HG02943 (cell line): Measurements from ENCODE around the gene CCDC6.

ENCODE experiments used
- ATAC-seq: cut with Tn5 transposase; IDR thresholded peaks from one replicate; pipeline ENCODE4 v1.9.1; 2021; ENCODE audit warnings: mild to moderate bottlenecking, low read depth, moderate library complexity; ENCODE audit not compliant: unreplicated experiment

CCDC6 gene

DNA sequence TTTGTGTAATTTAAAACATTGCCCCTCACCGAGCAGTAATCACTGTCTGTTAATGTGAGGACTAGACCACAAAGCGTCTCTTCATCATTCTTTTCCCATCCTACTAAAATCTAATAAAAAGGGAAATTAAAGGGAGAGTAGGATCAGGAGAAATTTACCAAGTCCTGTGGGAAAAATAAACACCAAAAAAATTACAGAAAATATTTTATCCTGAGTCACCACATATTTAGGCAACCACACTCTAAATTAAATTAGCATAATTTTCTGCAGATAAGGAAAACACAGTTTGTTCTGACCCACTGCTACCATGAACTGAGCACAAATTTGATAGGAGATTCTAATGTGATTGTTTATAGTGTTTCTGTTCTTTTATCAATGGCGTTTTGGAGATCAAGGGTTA lies 49.3 kb downstream of the CCDC6 start:
- ATAC-seq = no peak

DNA sequence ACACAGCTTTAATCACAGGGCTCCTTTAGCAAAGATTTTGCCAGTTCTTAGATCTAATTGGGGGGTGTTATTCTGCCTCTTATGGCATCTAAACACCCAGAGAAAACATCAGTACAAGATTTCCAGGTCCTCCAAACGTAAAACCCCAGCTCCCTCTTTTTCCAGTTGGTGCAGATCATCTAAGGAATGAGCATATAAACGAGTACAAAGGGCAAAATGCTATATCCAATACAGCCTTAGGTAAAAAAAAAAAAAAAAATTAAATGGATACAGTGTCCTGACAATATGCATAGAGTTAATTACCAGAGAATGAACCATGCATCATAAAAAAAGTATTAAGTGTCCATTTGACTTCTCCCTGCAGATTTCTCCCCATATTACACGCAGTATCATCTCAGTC lies 50.3 kb downstream of the CCDC6 start:
- no peak for ATAC-seq

DNA sequence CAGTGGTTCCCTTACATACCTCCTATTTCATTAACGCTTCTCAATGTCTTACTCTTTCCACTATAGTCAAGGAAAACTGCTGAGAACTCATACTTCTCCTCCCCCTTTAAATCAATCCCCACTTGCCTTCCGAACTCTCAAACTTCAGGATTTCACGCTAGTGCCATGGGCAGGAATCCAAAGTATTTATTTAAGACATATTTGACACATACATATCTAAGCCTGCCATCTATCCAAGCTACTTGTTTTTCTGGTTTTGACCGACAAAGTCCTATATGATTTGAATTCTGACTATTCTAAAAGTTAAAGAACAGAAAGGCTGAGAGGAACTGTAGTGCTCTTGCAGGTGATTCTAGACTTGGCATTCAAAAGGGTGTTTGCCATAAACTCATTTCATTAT lies 51.8 kb downstream of the CCDC6 start:
- no peak for ATAC-seq

DNA sequence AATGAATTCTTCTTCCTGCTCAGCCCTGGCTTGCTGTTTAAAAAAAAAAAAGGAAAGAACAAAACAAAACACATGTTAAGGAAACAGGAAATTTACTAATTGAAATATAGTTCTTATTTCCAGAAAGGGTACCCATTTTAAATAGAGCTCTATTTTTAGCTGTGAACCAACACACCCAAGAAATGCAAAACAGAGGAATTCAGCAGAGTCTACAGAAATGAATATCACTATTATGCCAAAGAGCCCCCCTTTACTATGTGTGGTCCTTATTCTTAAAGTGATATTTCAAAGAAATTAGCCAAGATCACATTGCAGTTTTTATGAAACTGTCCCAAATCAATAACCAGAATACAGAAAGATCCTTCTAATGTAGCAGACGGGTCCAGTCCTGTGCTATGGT lies 53.7 kb downstream of the CCDC6 start:
- ATAC-seq = no peak

DNA sequence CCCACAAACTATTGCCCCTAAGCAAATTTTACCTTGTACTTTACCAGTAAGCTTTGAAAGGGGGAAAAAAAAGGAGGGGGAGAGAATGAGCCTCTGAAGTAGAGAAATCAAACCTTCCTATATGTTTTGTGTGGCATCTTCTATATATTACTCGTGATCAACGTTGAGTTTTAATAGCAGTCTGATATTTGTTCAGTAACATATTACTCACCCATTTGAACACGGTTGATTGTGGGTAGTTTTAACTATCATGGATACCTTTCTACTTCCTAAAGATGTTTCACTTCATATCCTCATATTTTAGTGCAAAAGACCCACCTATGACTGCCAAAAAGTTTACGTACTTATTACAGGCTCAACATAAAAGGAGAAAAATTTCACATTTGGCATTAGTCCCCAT lies 54.5 kb downstream of the CCDC6 start:
- ATAC-seq = no peak

DNA sequence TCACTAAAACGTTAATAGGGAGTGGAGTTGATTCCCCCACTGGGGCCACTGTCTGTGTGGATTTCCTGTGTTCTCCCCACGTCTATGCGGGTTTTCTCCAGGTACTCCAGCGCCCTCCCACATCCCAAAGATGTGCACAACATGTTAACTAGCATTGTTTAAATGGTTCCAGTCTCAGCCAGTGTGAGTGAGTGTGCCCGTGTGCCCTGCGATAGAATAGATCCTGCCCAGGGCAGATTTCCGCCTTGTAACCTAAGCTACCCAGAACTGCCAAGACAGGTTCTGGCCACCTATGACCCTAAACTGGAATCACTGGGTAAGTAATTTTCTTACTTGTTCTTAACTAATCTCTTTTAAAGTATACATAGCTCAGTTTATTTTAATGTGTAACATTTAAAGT lies 58.5 kb downstream of the CCDC6 start:
- ATAC-seq = no peak

DNA sequence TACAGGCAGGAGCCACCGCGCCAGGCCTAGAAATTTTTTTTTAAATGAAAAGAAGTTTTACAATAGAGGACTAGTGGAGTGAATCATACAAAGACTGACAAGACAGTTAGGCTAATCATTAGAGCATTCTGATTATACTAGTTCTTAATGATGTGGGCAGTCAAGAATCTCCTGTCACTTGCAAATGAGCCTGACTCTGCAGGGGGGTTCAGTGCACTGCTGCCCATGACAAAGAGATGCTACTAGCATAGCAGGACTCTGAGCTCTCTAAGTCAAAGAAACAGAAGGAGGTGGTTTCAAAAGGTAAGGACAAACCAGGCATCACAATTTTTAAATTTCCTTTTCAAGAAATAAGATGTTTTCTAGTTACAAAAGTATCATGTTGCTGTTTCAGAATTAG lies 59.0 kb downstream of the CCDC6 start:
- no peak for ATAC-seq

DNA sequence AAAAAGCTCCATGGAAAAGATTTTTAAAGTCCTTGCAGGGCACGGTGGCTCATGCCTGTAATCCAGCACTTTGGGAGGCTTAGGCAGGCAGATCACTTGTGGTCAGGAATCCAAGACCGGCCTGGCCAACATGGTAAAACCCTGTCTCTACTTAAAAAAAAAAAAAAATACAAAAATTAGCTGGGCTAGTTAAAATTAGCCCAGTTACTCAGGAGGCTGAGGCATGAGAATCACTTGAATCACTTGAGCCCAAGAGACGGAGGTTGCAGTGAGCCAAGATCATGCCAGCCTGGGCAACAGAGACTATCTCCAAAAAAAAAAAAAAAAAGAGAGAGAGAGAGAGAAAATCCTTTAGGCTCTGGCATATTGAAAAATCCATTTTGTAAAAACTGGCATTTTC lies 61.9 kb downstream of the CCDC6 start:
- no peak for ATAC-seq

DNA sequence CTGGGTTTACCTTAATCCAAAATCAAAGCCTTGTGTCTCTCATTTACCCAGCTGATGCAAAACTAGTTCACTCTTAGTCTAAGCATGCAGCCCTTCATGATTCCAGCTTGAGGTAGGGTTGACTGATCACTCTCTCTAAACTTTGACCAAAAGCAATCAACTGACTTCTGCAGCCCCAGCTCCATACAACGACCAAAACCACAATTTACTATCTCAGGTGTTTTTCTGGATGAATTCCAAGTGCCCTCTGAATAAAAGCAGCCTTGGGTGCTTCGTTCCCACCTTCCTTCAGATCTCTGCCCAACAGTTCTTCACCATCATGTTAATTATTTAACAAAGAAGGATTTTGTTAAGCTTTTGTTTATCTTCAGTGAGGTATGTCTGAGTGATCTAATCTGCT lies 62.6 kb downstream of the CCDC6 start:
- ATAC-seq = no peak

DNA sequence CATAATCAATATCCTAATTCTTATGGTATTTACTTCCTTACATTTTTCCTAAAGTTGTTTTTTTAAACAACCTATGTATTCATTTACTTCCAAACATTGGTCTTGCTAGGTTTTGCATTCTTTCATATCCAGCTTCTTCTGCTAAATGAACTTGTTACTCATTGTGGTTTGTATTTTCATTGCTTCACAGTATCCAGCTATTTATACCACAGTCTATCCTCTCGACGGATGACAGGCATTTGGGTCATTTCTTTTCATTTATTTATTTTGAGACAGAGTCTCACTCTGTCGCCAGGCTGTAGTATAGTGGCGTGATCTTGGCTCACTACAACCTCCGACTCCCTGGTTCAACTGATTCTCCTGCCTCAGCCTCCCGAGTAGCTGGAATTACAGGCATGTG lies 66.8 kb downstream of the CCDC6 start:
- no peak for ATAC-seq

DNA sequence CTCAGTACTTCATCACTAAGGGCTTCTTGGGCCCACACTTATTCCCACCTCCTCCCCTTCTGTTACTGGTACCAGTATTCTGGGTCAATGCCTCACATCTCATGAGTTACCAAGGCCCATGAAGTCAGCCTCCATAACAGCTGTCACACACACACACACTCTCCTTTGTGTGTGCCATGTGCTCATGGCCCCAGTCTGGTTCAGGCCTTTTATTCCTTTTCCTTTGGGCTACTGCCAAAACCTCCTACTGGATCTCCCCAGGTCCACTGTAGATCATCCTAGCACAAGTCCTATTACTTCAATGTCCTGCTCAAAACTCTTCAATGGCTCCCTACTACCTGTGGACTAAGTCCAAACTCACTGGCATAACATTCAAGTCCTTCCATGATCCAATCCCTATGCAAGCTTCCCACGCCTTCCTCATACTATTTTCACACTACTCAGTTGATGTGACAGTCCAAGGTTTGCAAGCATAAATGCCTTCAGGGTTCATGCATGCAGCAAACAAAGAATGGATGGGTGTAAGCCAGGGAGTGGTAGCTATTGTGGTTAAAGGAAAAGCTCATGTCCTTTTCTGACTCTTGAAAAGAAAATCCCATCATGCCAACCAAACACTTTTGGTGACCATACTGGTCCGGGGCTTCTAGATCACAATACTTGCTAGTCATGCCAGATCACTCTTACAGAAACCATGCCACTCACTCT lies 68.1 kb downstream of the CCDC6 start:
- ATAC-seq = no peak

DNA sequence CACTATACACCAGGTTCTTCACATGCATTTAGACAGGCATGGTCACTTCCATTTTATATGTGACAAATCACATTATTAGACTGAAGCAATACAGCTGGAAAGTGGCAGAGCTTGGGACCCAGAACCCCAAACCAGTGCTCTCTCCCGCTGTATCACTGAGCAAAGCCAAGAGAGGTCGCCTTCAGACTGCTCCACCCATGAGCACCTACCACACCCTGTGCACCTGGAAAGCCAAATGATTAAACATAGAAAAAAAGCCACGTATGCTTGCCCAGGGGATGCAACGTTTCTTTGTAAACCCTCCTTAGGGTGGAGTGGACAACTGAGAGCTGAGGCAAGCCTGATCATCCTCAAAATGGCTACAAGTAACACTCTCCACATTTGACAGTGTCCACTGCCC lies 72.5 kb downstream of the CCDC6 start:
- no peak for ATAC-seq

DNA sequence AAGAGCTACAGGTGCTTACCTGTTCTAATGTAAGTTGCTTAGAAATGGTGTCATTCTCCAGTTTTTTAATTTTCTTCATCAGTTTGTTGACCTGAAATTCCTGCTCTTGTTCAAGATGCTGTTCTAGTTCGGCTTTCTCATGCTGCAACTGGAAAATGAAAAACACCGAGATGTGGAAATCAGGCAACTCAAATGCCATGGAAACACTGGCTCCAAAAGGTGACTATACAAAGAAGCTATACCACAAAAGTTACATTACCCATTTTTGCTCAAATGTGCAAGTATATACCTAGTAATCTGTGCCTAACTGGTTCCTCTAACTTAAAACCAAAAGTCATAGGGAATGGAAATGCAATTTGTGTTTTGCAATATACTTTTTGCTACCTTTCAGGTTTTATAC lies 73.8 kb downstream of the CCDC6 start:
- no peak for ATAC-seq

DNA sequence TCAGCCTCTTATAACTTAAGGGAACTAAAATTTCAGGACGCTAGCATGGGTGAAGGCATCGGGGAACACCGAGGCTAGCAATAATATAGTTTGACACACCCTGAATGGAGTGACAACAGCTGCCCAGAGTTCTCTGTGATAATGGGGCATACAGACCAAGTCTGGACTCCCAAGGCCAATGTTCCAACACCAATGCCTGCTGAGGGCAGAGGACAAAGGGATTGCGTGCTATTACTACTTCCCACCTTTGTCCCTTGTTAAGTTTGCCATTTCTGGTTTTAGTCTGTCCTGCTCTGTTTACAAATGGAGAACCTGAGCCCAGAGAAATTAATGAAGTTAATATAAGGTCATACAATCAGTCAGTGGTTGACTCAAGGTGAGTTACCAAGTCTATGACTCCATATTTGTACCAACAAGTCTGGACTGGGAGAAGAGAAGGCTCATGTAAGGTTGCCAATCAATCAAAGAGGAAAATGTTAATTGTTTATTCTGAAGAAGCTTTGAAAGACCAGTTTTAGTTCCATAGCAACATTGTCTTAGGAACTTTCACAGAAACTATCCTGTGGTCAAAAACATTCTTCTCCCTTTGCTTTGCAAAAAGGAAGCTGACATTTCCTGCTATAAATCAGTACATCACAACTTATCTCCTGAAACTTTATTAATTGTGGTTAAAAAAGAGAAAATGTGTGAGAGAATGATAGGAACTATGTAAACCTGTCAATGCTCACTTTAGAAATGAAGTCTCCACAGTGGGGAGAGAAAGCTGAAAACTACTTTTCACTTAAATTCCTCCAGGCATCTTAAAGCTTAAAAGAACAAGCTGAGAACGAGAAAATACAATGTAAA lies 74.5 kb downstream of the CCDC6 start:
- ATAC-seq = no peak

DNA sequence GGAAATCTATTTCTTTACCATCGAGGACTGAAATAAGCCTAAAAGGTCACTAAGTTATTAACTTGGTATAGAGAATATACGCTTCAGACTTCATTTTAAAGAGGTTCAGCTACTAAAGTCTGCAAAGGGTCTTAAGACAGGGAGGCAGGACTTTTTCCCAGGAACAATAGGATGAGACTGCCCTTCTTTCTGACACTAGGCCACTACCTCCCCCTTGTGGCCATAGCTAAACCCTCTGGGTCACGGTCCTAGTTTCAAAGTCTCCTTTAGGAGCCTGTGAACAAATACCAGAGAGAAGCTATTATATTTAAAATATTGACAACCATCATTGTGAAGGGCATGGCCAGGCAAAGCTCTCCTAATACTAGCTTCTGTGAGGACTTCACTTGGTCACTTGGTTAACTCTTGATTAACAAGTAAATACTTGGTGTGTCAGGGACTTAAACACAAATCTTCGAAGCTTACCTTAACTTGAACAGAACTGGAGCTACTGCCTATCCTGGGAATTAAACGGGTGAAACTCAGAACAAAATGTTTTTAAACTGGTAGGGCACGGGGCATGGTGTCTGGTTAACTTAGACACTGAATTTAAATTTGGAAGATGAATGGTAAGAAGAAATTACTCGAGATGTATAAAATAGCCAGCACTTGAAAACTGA lies 75.6 kb downstream of the CCDC6 start:
- ATAC-seq = no peak

DNA sequence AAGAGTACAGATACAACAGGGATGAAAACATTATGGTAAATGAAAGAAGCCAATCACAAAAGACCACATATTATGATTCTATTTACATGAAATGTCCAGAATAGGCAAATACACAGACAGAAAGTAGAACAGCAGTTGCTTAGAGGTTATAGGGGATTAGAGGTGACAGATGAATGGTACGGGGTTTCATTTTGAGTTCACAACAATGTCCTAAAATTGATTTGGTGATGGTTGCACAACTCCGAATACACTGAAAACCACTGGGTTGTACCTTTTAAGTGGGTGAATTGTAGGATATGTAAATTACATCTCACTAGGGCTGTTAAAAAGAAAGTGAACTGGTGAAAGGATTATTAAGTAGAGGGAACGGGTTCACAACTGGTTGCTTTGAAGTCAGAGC lies 76.8 kb downstream of the CCDC6 start:
- peak; percentile 57 for ATAC-seq

DNA sequence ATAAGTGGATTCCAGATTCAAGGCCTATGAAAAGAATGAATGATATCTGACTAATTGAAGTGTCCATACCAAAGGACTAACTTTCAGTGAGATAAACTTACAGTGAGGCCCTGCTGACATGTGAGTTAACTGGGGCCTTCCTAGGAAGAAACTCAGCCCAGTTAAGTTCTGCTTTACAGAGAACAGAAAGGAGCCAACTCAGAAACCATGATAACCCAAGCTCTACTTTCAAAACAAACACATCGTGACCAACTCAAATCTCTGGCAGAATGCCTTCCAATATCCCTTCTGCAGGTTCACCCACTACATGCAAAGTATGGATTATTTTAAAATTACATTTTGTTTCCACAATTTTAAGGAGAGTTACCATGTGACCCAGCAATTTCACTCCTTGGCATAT lies 77.3 kb downstream of the CCDC6 start:
- ATAC-seq = no peak

DNA sequence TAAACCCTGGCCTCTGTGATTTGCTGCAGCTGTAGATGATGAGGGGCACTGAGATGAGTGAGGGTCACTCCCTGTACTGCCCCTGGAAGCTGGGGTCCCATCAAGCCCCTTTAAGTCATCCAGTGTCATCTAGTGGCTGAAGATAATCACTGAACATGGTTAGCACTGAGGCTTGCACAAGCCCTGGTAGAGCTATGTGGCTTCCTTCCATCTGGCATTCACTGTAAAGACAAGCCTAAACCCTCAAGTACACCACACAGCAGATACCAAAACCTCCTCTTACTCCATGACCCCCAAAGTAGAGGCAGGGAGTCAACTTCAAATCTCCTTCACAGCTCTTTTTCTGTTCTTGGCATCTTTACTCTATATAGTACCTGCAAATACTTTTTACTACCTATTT lies 80.4 kb downstream of the CCDC6 start:
- no peak for ATAC-seq

DNA sequence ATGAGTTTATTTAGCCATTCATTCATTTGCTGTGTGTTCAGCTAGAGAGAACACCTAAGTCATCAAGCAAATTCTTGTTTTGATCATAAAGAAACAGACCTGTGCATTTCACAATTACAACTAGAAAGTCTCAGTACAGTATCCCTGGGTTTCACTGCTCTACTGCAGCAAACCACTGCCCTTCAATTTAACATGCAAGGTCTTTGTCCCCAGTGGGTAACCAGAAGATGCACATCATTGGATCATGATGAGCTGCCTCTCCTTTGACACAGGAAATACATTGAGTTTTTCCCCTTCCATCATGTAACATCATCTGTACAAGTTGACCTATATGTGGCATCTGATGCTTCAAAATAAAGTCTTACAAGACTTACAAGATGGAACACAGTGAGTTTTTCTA lies 82.6 kb downstream of the CCDC6 start:
- ATAC-seq = no peak

DNA sequence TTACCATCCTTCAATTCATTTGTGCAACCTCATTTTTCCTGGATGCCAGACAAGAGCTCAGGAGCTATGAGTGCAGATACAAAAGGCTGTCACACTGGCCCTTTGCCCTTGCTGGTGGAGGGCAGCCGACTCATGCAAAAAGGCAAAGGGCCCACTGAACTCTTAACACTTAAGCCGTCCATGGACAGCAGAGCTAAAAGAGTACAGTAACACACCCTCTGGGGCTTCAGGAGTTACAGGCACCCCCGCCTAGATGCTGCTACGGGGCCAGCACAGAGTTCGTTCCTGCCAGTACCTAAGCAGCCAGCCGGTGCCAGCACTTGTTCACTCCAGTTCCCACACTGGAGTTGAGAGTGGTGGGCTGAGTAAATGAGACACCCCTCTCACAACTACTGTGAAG lies 83.2 kb downstream of the CCDC6 start:
- ATAC-seq = no peak

DNA sequence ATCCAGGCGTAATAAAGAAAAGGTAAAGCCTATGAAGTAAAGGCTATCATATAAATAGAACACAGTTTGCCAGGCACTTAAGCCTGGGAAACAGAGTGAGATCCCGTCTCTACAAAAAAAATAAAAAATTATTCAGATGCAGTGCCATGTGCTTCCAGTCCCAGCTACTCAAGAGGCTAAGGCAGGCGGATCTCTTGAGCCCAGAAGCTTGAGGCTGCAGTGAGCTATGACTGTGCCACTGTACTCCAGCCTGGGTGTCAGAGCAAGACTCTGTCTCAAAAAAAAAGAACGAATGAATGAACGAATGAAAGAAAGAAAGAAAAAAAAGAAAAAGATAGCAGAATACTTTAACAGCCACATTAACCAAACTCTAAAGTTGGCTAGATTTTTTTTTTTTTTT lies 85.9 kb downstream of the CCDC6 start:
- ATAC-seq = no peak

DNA sequence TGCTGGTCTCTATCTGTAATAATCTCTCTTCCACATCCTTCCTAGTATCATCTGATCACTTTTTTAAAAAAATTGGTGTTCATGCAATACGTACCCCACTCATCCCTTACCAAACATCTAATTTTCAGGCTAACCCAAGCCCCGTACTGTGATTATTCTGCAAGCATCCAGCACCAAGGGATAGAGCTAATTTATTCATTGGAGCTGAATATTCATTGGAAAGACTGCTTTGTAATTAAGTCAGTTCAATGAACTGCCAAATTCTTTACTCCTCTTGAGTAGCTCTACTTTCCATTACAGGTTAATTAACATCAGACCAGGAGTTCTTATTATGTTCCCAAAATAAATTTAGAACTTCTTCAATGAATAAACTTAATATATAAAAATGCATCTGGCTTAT lies 86.7 kb downstream of the CCDC6 start:
- no peak for ATAC-seq
